ENCODE measurements around the gene ATP1A1. TPM values are rescaled to one million over a fixed set of nuclear protein-coding genes. Genes with fewer than 3 reads are reported as not detected.

Gene ATP1A1
- total RNA-seq, 1 experiment from 2014 or later = 286 TPM

- H3K27ac Mint-ChIP-seq = no peak overlapping the region
- peaks cover 4% of the 10 kb centered on the region for H3K4me1 Mint-ChIP-seq
- H3K4me3 Mint-ChIP-seq = no peak overlapping the region
- no peak for TF ChIP-seq ZNF281 (CRISPR knock-in tag; IDR thresholded peaks at IDR 0.05)
- DNase-seq (ENCODE audit: low spot score) = no peak
- CTCF ChIA-PET = no interaction called here
- no peaks in the 10 kb centered on the region for H3K36me3 Mint-ChIP-seq
- ATAC-seq = no peak
- H3K27me3 Mint-ChIP-seq (ENCODE audit: low read depth) = peaks cover 5% of the 10 kb centered on the region; the same call in 1 of the 2 replicates
- POLR2A ChIA-PET = no interaction called here
- H3K9me3 Mint-ChIP-seq = no peaks in the 10 kb centered on the region
Measured at GRCh38 chr1:116365353-116365780, 7.7 kb upstream of the ATP1A1 start.

GRCh38 chr1:116365857-116366256 is 7.2 kb upstream of the ATP1A1 start:
- peaks cover 3% of the 10 kb centered on the region for H3K4me1 Mint-ChIP-seq
- H3K36me3 Mint-ChIP-seq = no peaks in the 10 kb centered on the region
- ATAC-seq (no peak), DNase-seq (ENCODE audit: low spot score) (no peak)
- ChIA-PET POLR2A (interaction anchor here (0.6 kb wide), 1 partner anchor 1396 kb away, joined by 3 read pairs; no protein-coding TSS in a partner anchor), CTCF (interaction anchor here (0.6 kb wide), 2 partner anchors 214 to 242 kb away, joined by 3 read pairs; no protein-coding TSS in a partner anchor)
- H3K9me3 Mint-ChIP-seq = no peaks in the 10 kb centered on the region
- H3K27ac Mint-ChIP-seq = no peak overlapping the region
- no peak overlapping the region for H3K4me3 Mint-ChIP-seq
- H3K27me3 Mint-ChIP-seq (ENCODE audit: low read depth) = peaks cover 10% of the 10 kb centered on the region; the same call in 1 of the 2 replicates
- TF ChIP-seq OVOL2 (CRISPR knock-in tag; IDR thresholded peaks at IDR 0.05; ENCODE audit: borderline replicate concordance) (no peak), TEAD1 (CRISPR knock-in tag; IDR thresholded peaks at IDR 0.05) (no peak), FOXJ3 (CRISPR knock-in tag; IDR thresholded peaks at IDR 0.05; ENCODE audit: borderline replicate concordance) (no peak), PRRX2 (CRISPR knock-in tag; IDR thresholded peaks at IDR 0.05) (no peak)

- H3K4me3 Mint-ChIP-seq = no peak overlapping the region
- H3K4me1 Mint-ChIP-seq = peaks cover 10% of the 10 kb centered on the region
Measured at GRCh38 chr1:116367256-116367945, 5.6 kb upstream of the ATP1A1 start.

GRCh38 chr1:116368241-116368640 is 4.8 kb upstream of the ATP1A1 start:
- ATAC-seq = no peak
- Mint-ChIP-seq H3K36me3 (no peaks in the 10 kb centered on the region), H3K27me3 (ENCODE audit: low read depth) (peaks cover 21% of the 10 kb centered on the region), H3K27ac (no peak overlapping the region), H3K4me1 (peaks cover 10% of the 10 kb centered on the region), H3K9me3 (no peaks in the 10 kb centered on the region), H3K4me3 (no peak overlapping the region)
- DNase-seq (ENCODE audit: low spot score) = no peak
- ChIA-PET POLR2A (no interaction called here), CTCF (interaction anchor here (0.7 to 1.5 kb wide), 3 partner anchors 50 to 229 kb away, joined by 3 to 8 read pairs (median 3); no protein-coding TSS in a partner anchor)
- TF ChIP-seq NFE2L1 (CRISPR knock-in tag; IDR thresholded peaks at IDR 0.05) (no peak), CTCF (IDR thresholded peaks at IDR 0.05) (no peak), CDX4 (CRISPR knock-in tag; IDR thresholded peaks at IDR 0.05; ENCODE audit: borderline replicate concordance) (no peak), NR2C2 (CRISPR knock-in tag; IDR thresholded peaks at IDR 0.05) (no peak), RORB (CRISPR knock-in tag; IDR thresholded peaks at IDR 0.05) (no peak), GABPB1 (CRISPR knock-in tag; IDR thresholded peaks at IDR 0.05) (no peak), E2F1 (CRISPR knock-in tag; IDR thresholded peaks at IDR 0.05) (no peak), STAT6 (CRISPR knock-in tag; conservative IDR thresholded peaks at IDR 0.05; ENCODE audit: low read depth) (no peak), FOXK1 (CRISPR knock-in tag; IDR thresholded peaks at IDR 0.05) (no peak)

More at GRCh38 chr1:116367256-116367945, 5.6 kb upstream of the ATP1A1 start:
- DNase-seq (ENCODE audit: low spot score) (no peak), ATAC-seq (no peak)
- Mint-ChIP-seq H3K9me3 (no peaks in the 10 kb centered on the region), H3K36me3 (no peaks in the 10 kb centered on the region), H3K27me3 (ENCODE audit: low read depth) (peaks cover 21% of the 10 kb centered on the region), H3K27ac (no peak overlapping the region)
- POLR2A ChIA-PET = no interaction called here
- CTCF ChIA-PET = interaction anchor here (0.8 to 1.5 kb wide), 4 partner anchors 51 to 228 kb away, joined by 3 to 8 read pairs (median 3); no protein-coding TSS in a partner anchor
- TF ChIP-seq PRRX2 (CRISPR knock-in tag; IDR thresholded peaks at IDR 0.05) = no peak
- no peak for TF ChIP-seq ERG (CRISPR knock-in tag; IDR thresholded peaks at IDR 0.05)
- TF ChIP-seq NFATC4 (CRISPR knock-in tag; IDR thresholded peaks at IDR 0.05) = no peak
- no peak for TF ChIP-seq FOXP1 (CRISPR knock-in tag; IDR thresholded peaks at IDR 0.05; ENCODE audit: borderline replicate concordance)
